Activated T-helper 2 cell treated with anti-CD3 and anti-CD28 coated beads, Interferon-gamma antibody, Interleukin-2, Interleukin-4, amounts not matched to agents 10 μg/mL and 5 μg/mL and 100 μg/mL, durations not matched to agents 14 hours and 24 hours and 36 hours (primary cell): ENCODE data around the gene SPIB. TPM values are rescaled to one million over a fixed set of nuclear protein-coding genes. Genes with fewer than 3 reads are reported as not detected.

Source experiments
- DNase-seq: peaks from one replicate; pipeline ENCODE4 v3.0.0; 2021; ENCODE audit warnings: low spot score
- H3K27ac Mint-ChIP-seq: one replicate; pipeline ENCODE4 v1.8.0; 2021; ENCODE audit warnings: mixed read lengths
- H3K27me3 Mint-ChIP-seq: one replicate; pipeline ENCODE4 v1.8.0; 2021; ENCODE audit warnings: low read depth, mixed read lengths
- H3K36me3 Mint-ChIP-seq: one replicate; pipeline ENCODE4 v1.8.0; 2021; ENCODE audit warnings: low read depth, mixed read lengths
- H3K4me1 Mint-ChIP-seq: one replicate; pipeline ENCODE4 v1.8.0; 2021; ENCODE audit warnings: low read depth, mixed read lengths
- H3K4me3 Mint-ChIP-seq: one replicate; pipeline ENCODE4 v1.8.0; 2021; ENCODE audit warnings: low read depth, mild to moderate bottlenecking, moderate library complexity, mixed read lengths
- H3K9me3 Mint-ChIP-seq: one replicate; pipeline ENCODE4 v1.8.0; 2021; ENCODE audit warnings: mixed read lengths
- intact Hi-C: fragments of 100-400 bp; cut with micrococcal nuclease; formaldehyde crosslinking; loops from one replicate; pipeline ENCODE4 v1.15.1; 2023
- total RNA-seq: library from RNA; stranded (reverse); gene quantifications from 2 replicates; pipeline ENCODE4 v1.2.3, GENCODE V29; 2022

SPIB gene
- total RNA-seq, 1 donor from 2014 or later: 0.66 TPM

GRCh38 chr19:50476907-50477238 lies 58.1 kb downstream of the SPIB start:
- H3K4me3 Mint-ChIP-seq: peak overlapping the region; percentile 99
- H3K9me3 Mint-ChIP-seq: no peaks in the 10 kb centered on the region
- intact Hi-C loops: loop anchor here (1.0 kb wide), 2 partner anchors 34 to 120 kb away; partner anchors contain the start of gene JOSD2
- peaks cover 10% of the 10 kb centered on the region for H3K4me1 Mint-ChIP-seq
- peak overlapping the region; percentile 77 for H3K27ac Mint-ChIP-seq
- H3K36me3 Mint-ChIP-seq: peaks cover 32% of the 10 kb centered on the region
- no peak for DNase-seq
- H3K27me3 Mint-ChIP-seq: no peaks in the 10 kb centered on the region

- H3K27ac Mint-ChIP-seq: peak overlapping the region; percentile 21
- intact Hi-C loops: no loop called here
- H3K9me3 Mint-ChIP-seq: no peaks in the 10 kb centered on the region
- H3K27me3 Mint-ChIP-seq: no peaks in the 10 kb centered on the region
- no peak for DNase-seq
- H3K4me1 Mint-ChIP-seq: peaks cover 10% of the 10 kb centered on the region
- peaks cover 38% of the 10 kb centered on the region for H3K36me3 Mint-ChIP-seq
- peak overlapping the region; percentile 99 for H3K4me3 Mint-ChIP-seq
These were observed 59.2 kb downstream of the SPIB start for GRCh38 chr19:50477751-50478515.

DNA sequence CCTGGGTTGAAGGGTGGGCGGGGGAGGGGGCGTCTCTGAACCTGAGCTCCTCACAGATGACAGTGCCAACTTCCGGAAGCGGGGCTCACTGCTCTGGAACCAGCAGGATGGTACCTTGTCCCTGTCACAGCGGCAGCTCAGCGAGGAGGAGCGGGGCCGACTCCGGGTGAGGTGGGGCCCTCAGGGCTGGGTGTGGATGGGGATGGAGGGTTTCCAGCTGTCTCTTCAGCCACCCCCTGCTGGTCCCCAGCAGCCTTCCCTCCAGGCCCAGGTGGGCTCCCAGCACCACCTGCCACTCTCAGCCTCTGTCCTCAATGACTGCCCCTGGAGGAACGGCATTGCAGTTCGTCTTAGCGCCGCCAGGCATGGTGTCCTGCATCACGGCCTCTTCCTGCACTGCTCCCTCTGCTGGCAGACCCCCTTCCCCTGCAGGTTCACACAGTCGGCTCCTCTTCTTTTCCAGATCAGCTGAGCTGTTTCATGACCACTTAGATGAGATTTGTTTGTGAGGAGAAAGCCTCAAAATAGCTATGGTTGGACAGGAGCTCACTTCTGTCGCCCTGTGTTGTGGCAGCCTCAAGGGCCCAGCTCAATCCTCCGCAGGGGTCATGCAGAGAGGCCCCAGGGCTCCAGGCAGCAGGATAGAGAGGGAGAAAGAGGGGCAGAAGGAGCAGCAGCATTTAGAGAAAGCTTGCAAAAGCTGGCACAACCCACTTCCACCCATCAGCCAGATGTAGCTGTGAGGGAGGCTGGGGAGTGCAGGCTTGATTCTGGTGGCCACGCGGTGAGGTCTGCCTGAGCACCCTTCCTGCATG lies 60.4 kb downstream of the SPIB start:
- peaks cover 44% of the 10 kb centered on the region for H3K36me3 Mint-ChIP-seq
- H3K4me3 Mint-ChIP-seq: no peak overlapping the region
- no peak for DNase-seq
- H3K27me3 Mint-ChIP-seq: no peaks in the 10 kb centered on the region
- H3K27ac Mint-ChIP-seq: no peak overlapping the region
- H3K9me3 Mint-ChIP-seq: no peaks in the 10 kb centered on the region
- peaks cover 10% of the 10 kb centered on the region for H3K4me1 Mint-ChIP-seq
- intact Hi-C loops: no loop called here

DNA sequence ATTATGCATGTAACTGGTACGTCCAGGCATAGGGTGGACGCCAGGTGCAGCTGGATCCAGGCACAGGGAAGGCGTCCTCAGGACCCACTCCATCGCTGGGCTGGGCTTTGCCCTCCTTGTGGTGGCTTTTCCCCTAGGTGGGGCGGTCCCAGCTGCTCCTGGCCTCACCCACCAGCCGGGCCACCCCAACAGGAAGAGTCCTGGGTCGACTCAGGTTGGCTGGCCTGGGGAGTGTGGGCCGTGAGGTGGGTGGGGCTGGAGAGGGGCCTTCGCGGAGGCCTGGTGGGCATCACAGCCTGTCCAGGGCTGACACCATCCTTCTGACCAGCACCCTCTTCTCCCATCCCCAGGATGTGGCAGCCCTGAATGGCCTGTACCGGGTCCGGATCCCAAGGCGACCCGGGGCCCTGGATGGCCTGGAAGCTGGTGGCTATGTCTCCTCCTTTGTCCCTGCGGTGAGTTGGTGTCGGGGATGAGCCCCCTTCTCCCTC lies 61.1 kb downstream of the SPIB start:
- intact Hi-C loops: no loop called here
- DNase-seq: no peak
- Mint-ChIP-seq H3K27me3 (no peaks in the 10 kb centered on the region), H3K27ac (no peak overlapping the region), H3K36me3 (peaks cover 50% of the 10 kb centered on the region), H3K4me1 (peaks cover 10% of the 10 kb centered on the region), H3K4me3 (no peak overlapping the region), H3K9me3 (no peaks in the 10 kb centered on the region)

GRCh38 chr19:50480281-50481111 lies 61.8 kb downstream of the SPIB start:
- H3K27me3 Mint-ChIP-seq: no peaks in the 10 kb centered on the region
- intact Hi-C loops: no loop called here
- DNase-seq: no peak
- H3K4me1 Mint-ChIP-seq: peaks cover 10% of the 10 kb centered on the region
- no peaks in the 10 kb centered on the region for H3K9me3 Mint-ChIP-seq
- no peak overlapping the region for H3K4me3 Mint-ChIP-seq
- no peak overlapping the region for H3K27ac Mint-ChIP-seq
- peaks cover 57% of the 10 kb centered on the region for H3K36me3 Mint-ChIP-seq

Other genes starting within 250 kb of the SPIB start
- not detected in 2 replicates for gene MYH14, start 215.3 kb upstream of the SPIB start, total RNA-seq
- 17.6 and 19.2 TPM in 2 replicates for gene KCNC3, start 89.6 kb upstream of the SPIB start, total RNA-seq
- 5.1 and 5.5 TPM in 2 replicates for gene NAPSA, start 53.3 kb upstream of the SPIB start, total RNA-seq
- 76.1 and 79.9 TPM in 2 replicates for gene NR1H2, start 42.5 kb upstream of the SPIB start, total RNA-seq
- gene POLD1, start 34.6 kb upstream of the SPIB start, total RNA-seq: 153 and 162 TPM in 2 replicates
- 0.21 and 0.25 TPM in 2 replicates for gene MYBPC2, start 14.0 kb downstream of the SPIB start, total RNA-seq
- gene EMC10, start 57.6 kb downstream of the SPIB start, total RNA-seq: 76.0 and 76.2 TPM in 2 replicates
- 0.28 and 0.82 TPM in 2 replicates for gene GARIN5A, start 57.9 kb downstream of the SPIB start, total RNA-seq
- 39.9 and 43.6 TPM in 2 replicates for gene JOSD2, start 92.3 kb downstream of the SPIB start, total RNA-seq
- not detected in 2 replicates for gene ASPDH, start 95.0 kb downstream of the SPIB start, total RNA-seq
- gene LRRC4B, start 149.5 kb downstream of the SPIB start, total RNA-seq: 0.18 TPM in 1 of 2 replicates, not detected in the other
- gene SYT3, start 220.9 kb downstream of the SPIB start, total RNA-seq: 0.07 TPM in 1 of 2 replicates, not detected in the other
- gene C19orf81, start 230.5 kb downstream of the SPIB start, total RNA-seq: 1.5 TPM in 1 of 2 replicates, not detected in the other